Activated naive CD8-positive, alpha-beta T cell treated with anti-CD3 and anti-CD28 coated beads, Interleukin-2, amount 10 ng/mL, durations not matched to agents 7 days and 5 days (primary cell): ENCODE measurements around the gene BCR. TPM values are rescaled to one million over a fixed set of nuclear protein-coding genes. Genes with fewer than 3 reads are reported as not detected.
"Not testable (repeated sequence)": the region's sequence is repeated elsewhere in the genome, so short reads cannot be mapped to it uniquely, and the experiment has no call there.

Experiments
- ATAC-seq: fragments of 150-1000 bp; cut with Tn5 transposase; one replicate; pipeline ENCODE4 v1.10.0; 2021; ENCODE audit warnings: low read depth, moderate library complexity
- POLR2A ChIA-PET: fragments of 350-600 bp; sonication (Branson Sonifier 250); formaldehyde crosslinking; loops from one replicate; lab custom pipeline; 2021; ENCODE audit warnings: antibody characterized with exemption; lab: Charles Lee
- DNase-seq: peaks from one replicate; pipeline ENCODE4 v3.0.0; 2021
- H3K27ac Mint-ChIP-seq: one replicate; pipeline ENCODE4 v1.8.0; 2022; ENCODE audit warnings: mild to moderate bottlenecking, mixed read lengths
- H3K27me3 Mint-ChIP-seq: one replicate; pipeline ENCODE4 v1.8.0; 2022; ENCODE audit warnings: mild to moderate bottlenecking, moderate library complexity, mixed read lengths
- H3K36me3 Mint-ChIP-seq: one replicate; pipeline ENCODE4 v1.8.0; 2021; ENCODE audit warnings: mild to moderate bottlenecking, mixed read lengths
- H3K4me1 Mint-ChIP-seq: one replicate; pipeline ENCODE4 v1.8.0; 2021; ENCODE audit warnings: mixed read lengths
- H3K4me3 Mint-ChIP-seq: one replicate; pipeline ENCODE4 v1.8.0; 2022; ENCODE audit warnings: mild to moderate bottlenecking, moderate library complexity, mixed read lengths
- H3K9me3 Mint-ChIP-seq: one replicate; pipeline ENCODE4 v1.8.0; 2021; ENCODE audit warnings: mixed read lengths
- total RNA-seq, 2 experiments: library from RNA; stranded (reverse); gene quantifications; one replicate each; pipeline ENCODE4 v1.2.3, GENCODE V29; 2021

Gene BCR
- total RNA-seq, 2 experiments from 2014 or later, result 36.2 to 39.2 TPM

- POLR2A ChIA-PET, result no interaction called here
- H3K27me3 Mint-ChIP-seq, result peaks cover 50% of the 10 kb centered on the region
- no peak overlapping the region for H3K4me3 Mint-ChIP-seq
- peaks cover 4% of the 10 kb centered on the region for H3K9me3 Mint-ChIP-seq
- DNase-seq, result no peak
- no peaks in the 10 kb centered on the region for H3K4me1 Mint-ChIP-seq
- no peaks in the 10 kb centered on the region for H3K36me3 Mint-ChIP-seq
- no peak for ATAC-seq
- no peak overlapping the region for H3K27ac Mint-ChIP-seq
These were observed 185.7 kb downstream of the BCR start for GRCh38 chr22:23365961-23366360.

DNA sequence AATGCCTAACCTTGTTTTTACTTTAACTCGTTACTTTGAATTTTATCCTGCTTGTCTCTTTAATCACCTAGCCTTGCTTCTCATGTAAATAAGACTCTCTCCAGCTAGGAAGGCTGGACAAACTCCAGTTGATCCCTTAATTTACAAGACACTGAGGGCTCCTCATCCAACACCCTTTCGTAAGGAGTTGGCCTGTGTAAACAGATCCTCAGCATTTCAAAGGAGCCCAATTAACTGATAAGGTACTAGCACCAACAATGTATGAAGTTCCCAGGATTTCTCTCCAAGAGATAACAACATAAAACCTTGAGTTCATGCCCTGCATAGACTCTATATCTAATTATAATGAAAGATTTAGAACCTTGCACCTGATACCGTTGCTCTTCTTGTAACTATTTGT, 186.9 kb downstream of the BCR start:
- H3K27ac Mint-ChIP-seq, H3K36me3 Mint-ChIP-seq, H3K4me1 Mint-ChIP-seq, POLR2A ChIA-PET, H3K4me3 Mint-ChIP-seq, H3K9me3 Mint-ChIP-seq, ATAC-seq, DNase-seq: not testable (repeated sequence)
- H3K27me3 Mint-ChIP-seq, result peaks cover 50% of the 10 kb centered on the region

Other genes starting within 250 kb of the BCR start
- gene GNAZ, start 110.0 kb upstream of the BCR start, total RNA-seq, result under 1 TPM; 0.20 to 0.22 TPM
- under 1 TPM; 0.50 to 0.94 TPM for gene RSPH14, start 38.5 kb upstream of the BCR start, total RNA-seq
- 1 to 10 TPM in 1 of 2 experiments, under 1 TPM in 1; 0.68 to 1.3 TPM for gene RAB36, start 35.0 kb upstream of the BCR start, total RNA-seq